ENCODE data around the gene SLN.

- TF ChIP-seq POLR2A (IDR thresholded peaks at IDR 0.05) (no peak), POLR2AphosphoS5 (IDR thresholded peaks at IDR 0.05) (no peak)
These were observed 28.4 kb upstream of the SLN start for GRCh38 chr11:107740271-107740670.

Measured in breast epithelium (tissue), 3 donors.